ENCODE results near the gene TOGARAM2. TPM values are rescaled to one million over a fixed set of nuclear protein-coding genes. Genes with fewer than 3 reads are reported as not detected.

The TOGARAM2 gene
- total RNA-seq, 1 experiment from 2014 or later, result 0.76 TPM

DNA sequence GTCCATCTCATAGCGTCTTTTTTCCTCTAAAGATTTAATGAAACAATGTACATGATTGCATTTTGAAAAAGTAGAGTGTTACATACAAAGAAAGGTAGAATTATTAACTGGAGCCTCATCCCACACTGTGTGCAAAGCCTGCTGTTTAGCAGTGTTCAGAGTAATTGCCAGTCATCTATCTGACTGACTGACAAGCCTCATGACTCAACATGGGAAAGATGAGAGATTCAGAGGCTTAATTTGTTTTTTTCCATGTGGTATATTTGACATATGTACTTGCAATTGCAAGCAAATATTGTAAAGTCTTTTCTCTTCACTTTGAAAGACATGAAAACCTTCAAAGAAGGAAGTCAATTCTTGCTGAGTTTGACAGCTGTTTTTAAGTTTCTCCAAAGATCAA is 78.5 kb downstream of the TOGARAM2 start:
- TF ChIP-seq, protein P1, sequence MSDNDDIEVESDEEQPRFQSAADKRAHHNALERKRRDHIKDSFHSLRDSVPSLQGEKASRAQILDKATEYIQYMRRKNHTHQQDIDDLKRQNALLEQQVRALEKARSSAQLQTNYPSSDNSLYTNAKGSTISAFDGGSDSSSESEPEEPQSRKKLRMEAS (IDR thresholded peaks at IDR 0.05), result no peak
- TF ChIP-seq EZH2phosphoT487 (IDR thresholded peaks at IDR 0.05; ENCODE audit: borderline replicate concordance) (no peak), ZFX (IDR thresholded peaks at IDR 0.05) (no peak), FOSL1 (IDR thresholded peaks at IDR 0.05; ENCODE audit: low read depth) (no peak), CEBPB (IDR thresholded peaks at IDR 0.05; ENCODE audit: low read depth) (no peak), ATF3 (IDR thresholded peaks at IDR 0.05) (no peak), YY1 (IDR thresholded peaks at IDR 0.05; ENCODE audit: extremely low read depth, insufficient replicate concordance, low read depth, low read length) (no peak)
- no peaks in the 10 kb centered on the region for H4K20me1 ChIP-seq (ENCODE audit: insufficient read depth)
- BruUV-seq (replicated peaks), result no TSS peak
- ChIA-PET POLR2A (no interaction called here), CTCF (no interaction called here), RAD21 (ENCODE audit: low non-redundant PET in 1 of 2, low total read pairs in 2 of 2, uncharacterized antibody in 2 of 2, unreplicated experiment in 2 of 2) (no interaction called here)
- H3K36me3 ChIP-seq (ENCODE audit: control insufficient read depth in 1 of 2, insufficient read depth in 2 of 2, low read length in 2 of 2), result no peaks in the 10 kb centered on the region
- no peak overlapping the region for H2AFZ ChIP-seq (ENCODE audit: low read depth, low read length, poor library complexity, severe bottlenecking)
- H3K9me2 ChIP-seq (ENCODE audit: insufficient read depth), result no peaks in the 10 kb centered on the region
- no peaks in the 10 kb centered on the region for H3K27me3 ChIP-seq (ENCODE audit: insufficient read depth, low read length)
- no peaks in the 10 kb centered on the region for H3K79me2 ChIP-seq (ENCODE audit: insufficient read depth, low read length)
- no peak overlapping the region for H3K9ac ChIP-seq (ENCODE audit: low read length)
- H3K4me2 ChIP-seq (ENCODE audit: low read length), result no peak overlapping the region
- no peak overlapping the region for H3K4me3 ChIP-seq (replicated peaks in 1 of 2; ENCODE audit: low read depth in 1 of 2, low read length in 2 of 2)
- ATAC-seq (no peak), DNase-seq (ENCODE audit: low read depth, low spot score) (no peak)
- intact Hi-C loops (cut with micrococcal nuclease), result no loop called here
- H3K4me1 ChIP-seq (ENCODE audit: control insufficient read depth in 1 of 2, insufficient read depth in 2 of 2, low read length in 2 of 2), result no peaks in the 10 kb centered on the region
- no peaks in the 10 kb centered on the region for H3K9me3 ChIP-seq (ENCODE audit: control insufficient read depth in 1 of 2, insufficient read depth in 1 of 2, low read depth in 1 of 2, low read length in 2 of 2)
- H3K27ac ChIP-seq (ENCODE audit: low read depth, low read length), result no peak overlapping the region

GRCh38 chr2:29060441-29060840 is 79.3 kb downstream of the TOGARAM2 start:
- Histone ChIP-seq H3K4me1 (ENCODE audit: control insufficient read depth in 1 of 2, insufficient read depth in 2 of 2, low read length in 2 of 2) (no peaks in the 10 kb centered on the region), H3K27ac (ENCODE audit: low read depth, low read length) (no peak overlapping the region), H3K79me2 (ENCODE audit: insufficient read depth, low read length) (no peaks in the 10 kb centered on the region), H4K20me1 (ENCODE audit: insufficient read depth) (no peaks in the 10 kb centered on the region), H3K9ac (ENCODE audit: low read length) (no peak overlapping the region), H3K36me3 (ENCODE audit: control insufficient read depth in 1 of 2, insufficient read depth in 2 of 2, low read length in 2 of 2) (no peaks in the 10 kb centered on the region), H3K9me3 (ENCODE audit: control insufficient read depth in 1 of 2, insufficient read depth in 1 of 2, low read depth in 1 of 2, low read length in 2 of 2) (no peaks in the 10 kb centered on the region), H2AFZ (ENCODE audit: low read depth, low read length, poor library complexity, severe bottlenecking) (no peak overlapping the region), H3K9me2 (ENCODE audit: insufficient read depth) (no peaks in the 10 kb centered on the region), H3K4me2 (ENCODE audit: low read length) (no peak overlapping the region), H3K27me3 (ENCODE audit: insufficient read depth, low read length) (no peaks in the 10 kb centered on the region), H3K4me3 (replicated peaks in 1 of 2; ENCODE audit: low read depth in 1 of 2, low read length in 2 of 2) (no peak overlapping the region)
- ChIA-PET POLR2A (no interaction called here), RAD21 (ENCODE audit: low non-redundant PET in 1 of 2, low total read pairs in 2 of 2, uncharacterized antibody in 2 of 2, unreplicated experiment in 2 of 2) (no interaction called here), CTCF (no interaction called here)
- BruUV-seq (replicated peaks), result no TSS peak
- intact Hi-C loops (cut with micrococcal nuclease), result no loop called here
- DNase-seq (ENCODE audit: low read depth, low spot score) (no peak), ATAC-seq (no peak)
- TF ChIP-seq EZH2phosphoT487 (IDR thresholded peaks at IDR 0.05; ENCODE audit: borderline replicate concordance) (no peak), FOSL1 (IDR thresholded peaks at IDR 0.05; ENCODE audit: low read depth) (no peak), SP1 (IDR thresholded peaks at IDR 0.05; ENCODE audit: low read depth) (no peak), ATF3 (IDR thresholded peaks at IDR 0.05) (no peak), SRF (IDR thresholded peaks at IDR 0.05; ENCODE audit: low read depth) (no peak), EGR1 (IDR thresholded peaks at IDR 0.05; ENCODE audit: low read depth) (no peak), CBX3 (IDR thresholded peaks at IDR 0.05; ENCODE audit: low read depth) (no peak), YY1 (IDR thresholded peaks at IDR 0.05; ENCODE audit: extremely low read depth, insufficient replicate concordance, low read depth, low read length) (no peak), JUND (IDR thresholded peaks at IDR 0.05) (no peak), RAD21 (IDR thresholded peaks at IDR 0.05; ENCODE audit: low read depth) (no peak)
- TF ChIP-seq, protein P2, sequence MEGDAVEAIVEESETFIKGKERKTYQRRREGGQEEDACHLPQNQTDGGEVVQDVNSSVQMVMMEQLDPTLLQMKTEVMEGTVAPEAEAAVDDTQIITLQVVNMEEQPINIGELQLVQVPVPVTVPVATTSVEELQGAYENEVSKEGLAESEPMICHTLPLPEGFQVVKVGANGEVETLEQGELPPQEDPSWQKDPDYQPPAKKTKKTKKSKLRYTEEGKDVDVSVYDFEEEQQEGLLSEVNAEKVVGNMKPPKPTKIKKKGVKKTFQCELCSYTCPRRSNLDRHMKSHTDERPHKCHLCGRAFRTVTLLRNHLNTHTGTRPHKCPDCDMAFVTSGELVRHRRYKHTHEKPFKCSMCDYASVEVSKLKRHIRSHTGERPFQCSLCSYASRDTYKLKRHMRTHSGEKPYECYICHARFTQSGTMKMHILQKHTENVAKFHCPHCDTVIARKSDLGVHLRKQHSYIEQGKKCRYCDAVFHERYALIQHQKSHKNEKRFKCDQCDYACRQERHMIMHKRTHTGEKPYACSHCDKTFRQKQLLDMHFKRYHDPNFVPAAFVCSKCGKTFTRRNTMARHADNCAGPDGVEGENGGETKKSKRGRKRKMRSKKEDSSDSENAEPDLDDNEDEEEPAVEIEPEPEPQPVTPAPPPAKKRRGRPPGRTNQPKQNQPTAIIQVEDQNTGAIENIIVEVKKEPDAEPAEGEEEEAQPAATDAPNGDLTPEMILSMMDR (IDR thresholded peaks at IDR 0.05 in 2 of 3, conservative IDR thresholded peaks at IDR 0.05 in 1 of 3; ENCODE audit: borderline replicate concordance in 1 of 3, insufficient read depth in 1 of 3, low read depth in 2 of 3, low read length in 2 of 3), result no peak
